AG04449 (cell line): Measurements from ENCODE around the gene EDEM1.

Source experiments
- CTCF ChIA-PET: fragments of 350-600 bp; formaldehyde crosslinking; extraction: SDS; loops from one replicate; lab custom pipeline; 2021; ENCODE audit warnings: antibody characterized with exemption; lab: Yijun Ruan, JAX
- POLR2A ChIA-PET: fragments of 400-600, 350-600 bp; formaldehyde crosslinking; extraction: SDS; loops from one replicate; lab custom pipeline; 2020; ENCODE audit warnings: antibody characterized with exemption, inconsistent platforms; lab: Yijun Ruan, JAX
- DNase-seq: peaks from one replicate; pipeline ENCODE4 v3.0.0-alpha.2; 2010; ENCODE audit warnings: low read depth, low spot score
- H3K4me3 ChIP-seq: 2 replicates; pipeline ENCODE4 v1.5.1; 2011; ENCODE audit warnings: low read depth, mild to moderate bottlenecking, control low read depth, low read length
- CTCF ChIP-seq: IDR thresholded peaks from one replicate; pipeline ENCODE4 v1.5.1; 2011; ENCODE audit warnings: mild to moderate bottlenecking, moderate library complexity, low read length, control low read depth, inconsistent platforms; ENCODE audit not compliant: insufficient read depth; ENCODE audit errors: missing control alignments

Gene EDEM1

GRCh38 chr3:5184499-5184898 is 3.0 kb upstream of the EDEM1 start:
- TF ChIP-seq CTCF: no peak
- POLR2A ChIA-PET: no interaction called here
- no peak overlapping the region for H3K4me3 ChIP-seq
- CTCF ChIA-PET: interaction anchor here (0.6 kb wide), 1 partner anchor 12 kb away, joined by 3 read pairs; no protein-coding TSS in a partner anchor
- no peak for DNase-seq

DNA sequence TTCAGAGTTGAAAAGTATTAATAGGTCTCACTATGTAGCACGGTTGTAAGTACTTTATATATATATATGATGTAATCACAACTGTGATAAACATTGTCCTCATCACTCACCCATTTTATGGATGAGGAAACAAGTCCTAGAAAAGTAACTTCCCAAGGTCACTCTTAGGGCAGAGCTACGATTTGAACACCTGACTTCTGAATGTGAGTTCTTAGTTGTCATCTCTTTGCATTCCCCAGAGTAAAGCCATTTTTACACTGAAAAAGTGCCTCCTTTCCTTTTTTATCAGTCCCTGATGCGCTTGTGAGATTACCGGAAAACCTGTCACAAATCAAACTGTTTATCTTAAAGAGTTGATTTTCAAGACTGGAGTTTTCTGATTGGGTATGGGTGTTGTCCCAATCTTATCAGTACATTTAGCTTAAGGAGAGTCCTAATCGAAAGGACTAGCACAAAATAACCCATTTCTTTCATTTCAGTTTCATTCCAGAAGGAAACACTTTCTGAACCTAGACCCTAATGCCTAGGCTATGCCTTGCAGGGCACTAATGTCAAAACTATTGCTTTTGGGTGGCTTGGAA is 2.3 kb upstream of the EDEM1 start:
- POLR2A ChIA-PET: no interaction called here
- CTCF ChIA-PET: interaction anchor here (1.5 to 2.1 kb wide), 2 partner anchors 9 to 62 kb away, joined by 4 to 10 read pairs; no protein-coding TSS in a partner anchor
- DNase-seq: no peak

GRCh38 chr3:5186089-5186857 is 1.2 kb upstream of the EDEM1 start:
- H3K4me3 ChIP-seq: peak overlapping the region; percentile 65
- DNase-seq: no peak
- POLR2A ChIA-PET: interaction anchor here (0.6 kb wide), 1 partner anchor 693 kb away, joined by 3 read pairs; the partner anchor contains the start of gene ITPR1
- TF ChIP-seq CTCF: no peak
- CTCF ChIA-PET: interaction anchor here (1.0 to 2.1 kb wide), 4 partner anchors 10 to 65 kb away, joined by 3 to 10 read pairs (median 4); no protein-coding TSS in a partner anchor

More for the DNA sequence above, 2.3 kb upstream of the EDEM1 start:
- TF ChIP-seq CTCF: no peak
- H3K4me3 ChIP-seq: no peak overlapping the region

DNA sequence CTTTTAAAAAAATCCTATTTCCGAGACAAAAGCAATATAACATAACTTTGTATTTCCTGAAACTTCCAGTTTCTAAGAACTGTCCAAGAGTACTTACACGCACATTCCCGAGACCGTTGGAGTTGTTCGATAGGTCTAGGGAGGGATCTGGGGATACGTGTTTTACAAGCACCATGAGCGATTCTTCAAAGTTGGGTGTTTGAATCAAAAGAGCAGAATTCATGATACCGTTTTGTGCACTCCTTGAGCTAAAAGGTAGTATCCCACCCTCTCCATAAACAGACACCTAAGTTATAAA is 700 bp upstream of the EDEM1 start:
- ChIA-PET POLR2A (interaction anchor here (0.6 kb wide), 1 partner anchor 694 kb away, joined by 3 read pairs; the partner anchor contains the start of gene ITPR1), CTCF (interaction anchor here (1.0 to 2.1 kb wide), 3 partner anchors 64 to 475 kb away, joined by 3 to 10 read pairs (median 4); no protein-coding TSS in a partner anchor)
- TF ChIP-seq CTCF: no peak
- peak overlapping the region; percentile 65 for H3K4me3 ChIP-seq
- no peak for DNase-seq

DNA sequence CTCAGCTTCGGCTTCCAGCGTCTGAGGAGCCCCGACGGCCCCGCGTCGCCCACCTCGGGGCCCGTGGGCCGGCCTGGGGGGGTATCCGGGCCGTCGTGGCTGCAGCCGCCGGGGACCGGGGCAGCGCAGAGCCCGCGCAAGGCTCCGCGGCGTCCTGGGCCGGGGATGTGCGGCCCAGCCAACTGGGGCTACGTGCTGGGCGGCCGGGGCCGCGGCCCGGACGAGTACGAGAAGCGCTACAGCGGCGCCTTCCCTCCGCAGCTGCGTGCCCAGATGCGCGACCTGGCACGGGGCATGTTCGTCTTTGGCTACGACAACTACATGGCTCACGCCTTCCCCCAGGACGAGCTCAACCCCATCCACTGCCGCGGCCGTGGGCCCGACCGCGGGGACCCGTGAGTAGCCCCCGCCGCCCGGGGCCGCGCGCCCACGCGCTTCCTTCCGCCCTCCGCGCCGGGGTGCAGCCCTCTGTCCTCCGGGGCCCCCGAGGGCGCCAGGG is 462 bp downstream of the EDEM1 start:
- no peak for DNase-seq
- no peak for TF ChIP-seq CTCF
- POLR2A ChIA-PET: no interaction called here
- CTCF ChIA-PET: interaction anchor here (1.0 to 2.3 kb wide), 2 partner anchors 66 to 476 kb away, joined by 4 to 14 read pairs; partner anchors contain the start of gene ARL8B
- H3K4me3 ChIP-seq: peak overlapping the region; percentile 90
